Hepatic stellate cell (primary cell): ENCODE measurements around the gene DHRS9.
"Not testable (repeated sequence)": the region's sequence is repeated elsewhere in the genome, so short reads cannot be mapped to it uniquely, and the experiment has no call there.

ENCODE experiments used
- DNase-seq: peaks from one replicate; pipeline ENCODE4 v3.0.0; 2011; ENCODE audit warnings: low spot score

Gene DHRS9

GRCh38 chr2:169136428-169136827 is 67.1 kb downstream of the DHRS9 start:
- not testable (repeated sequence) for DNase-seq

- no peak for DNase-seq
These were observed 67.6 kb downstream of the DHRS9 start for GRCh38 chr2:169136885-169137534.

- no peak for DNase-seq
These were observed 68.6 kb downstream of the DHRS9 start for GRCh38 chr2:169137924-169138323.

GRCh38 chr2:169139145-169139544 is 69.8 kb downstream of the DHRS9 start:
- no peak for DNase-seq

- no peak for DNase-seq
These were observed 70.8 kb downstream of the DHRS9 start for GRCh38 chr2:169139993-169140767.

- peak; percentile 46 for DNase-seq
These were observed 72.5 kb downstream of the DHRS9 start for GRCh38 chr2:169141713-169142352.

- DNase-seq = no peak
These were observed 74.6 kb downstream of the DHRS9 start for GRCh38 chr2:169143998-169144397.
